ENCODE results near the gene FOXO1. TPM values are rescaled to one million over a fixed set of nuclear protein-coding genes. Genes with fewer than 3 reads are reported as not detected.

The FOXO1 gene
- total and polyA plus RNA-seq, 2 of the 13 experiments (the other 11 are each of a cell fraction or from before 2014, with no cell fraction given): 8.1 to 13.1 TPM

DNA sequence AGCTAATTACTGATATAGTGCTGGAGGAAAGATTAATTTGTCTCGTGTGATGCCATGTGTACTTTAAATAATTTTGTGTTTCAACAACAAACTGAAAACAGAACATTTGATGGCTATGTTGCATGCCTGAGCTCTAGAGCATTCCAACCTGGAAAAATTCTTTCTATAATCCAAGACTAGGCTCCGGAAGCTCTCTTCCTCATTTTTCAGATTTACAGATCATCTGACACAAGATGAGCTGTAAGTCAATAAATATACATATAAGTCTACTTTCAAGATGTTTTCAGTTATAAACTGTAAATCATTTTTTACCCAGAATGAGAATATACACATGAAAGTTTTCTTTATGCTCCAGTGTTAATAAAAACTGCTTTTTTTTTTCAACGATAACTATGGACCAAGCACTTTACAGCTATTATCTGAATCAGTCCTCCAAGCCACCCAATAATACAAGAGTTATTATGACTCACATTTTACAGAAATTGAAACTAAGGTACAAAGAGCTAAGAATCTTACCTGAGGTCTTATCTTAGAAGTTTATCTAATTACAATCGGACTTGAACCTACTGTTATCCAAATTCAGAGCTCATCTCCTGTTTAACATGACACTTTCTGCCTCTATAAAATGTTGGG lies 6.4 kb upstream of the FOXO1 start:
- intact Hi-C loops (cut with micrococcal nuclease; ENCODE audit: unreplicated experiment): no loop called here

More for the DNA sequence above, 6.4 kb upstream of the FOXO1 start:
- no peaks in the 10 kb centered on the region for H3K36me3 ChIP-seq (replicated peaks in 1 of 2; ENCODE audit: control insufficient read depth in 1 of 2, insufficient read depth in 2 of 2, low read length in 2 of 2)
- no peaks in the 10 kb centered on the region for H4K20me1 ChIP-seq (ENCODE audit: insufficient read depth, low read length)
- DNase-seq (ENCODE audit: low spot score) (no peak), FAIRE-seq (no peak), ATAC-seq (no peak)
- peak overlapping the region; percentile 21; the same call in 1 of the 2 replicates for H3K4me2 ChIP-seq (ENCODE audit: low read depth, low read length)
- H3K9ac ChIP-seq (ENCODE audit: insufficient read depth, low read depth, low read length): no peak overlapping the region
- BruUV-seq (replicated peaks): no TSS peak
- H3K27me3 ChIP-seq (ENCODE audit: control insufficient read depth in 1 of 2, insufficient read depth in 2 of 2, low read length in 2 of 2): no peaks in the 10 kb centered on the region
- 28% methylated on average over 4 of the region's 4 CpGs for WGBS (ENCODE audit: low lambda C conversion rate)
- in situ Hi-C loops (cut with HindIII; ENCODE audit: extremely low pct_ligation_motif_present, low pct_unique_long_range_greater_than_20kb): no loop called here
- peaks cover 48% of the 10 kb centered on the region for H3K4me1 ChIP-seq (ENCODE audit: insufficient read depth, low read length)
- no peak for TF ChIP-seq KLF12 (CRISPR knock-in tag; IDR thresholded peaks at IDR 0.05; ENCODE audit: borderline replicate concordance)
- TF ChIP-seq SYNCRIP (IDR thresholded peaks at IDR 0.05; ENCODE audit: insufficient read depth, low read depth, low read length): no peak
- no peak for TF ChIP-seq ZKSCAN8 (CRISPR knock-in tag; IDR thresholded peaks at IDR 0.05; ENCODE audit: borderline replicate concordance)
- TF ChIP-seq GATA4 (IDR thresholded peaks at IDR 0.05; ENCODE audit: borderline replicate concordance, low read depth): no peak
- TF ChIP-seq WIZ (CRISPR knock-in tag; IDR thresholded peaks at IDR 0.05): no peak
- no peak for TF ChIP-seq EED (CRISPR knock-in tag; IDR thresholded peaks at IDR 0.05)
- no peak for TF ChIP-seq SP5 (CRISPR knock-in tag; IDR thresholded peaks at IDR 0.05; ENCODE audit: borderline replicate concordance, low read depth)
- no peak for TF ChIP-seq TMF1 (CRISPR knock-in tag; IDR thresholded peaks at IDR 0.05; ENCODE audit: low read depth)
- TF ChIP-seq MEIS1 (CRISPR knock-in tag; IDR thresholded peaks at IDR 0.05; ENCODE audit: borderline replicate concordance): no peak
- TF ChIP-seq ZNF614 (CRISPR knock-in tag; IDR thresholded peaks at IDR 0.05; ENCODE audit: borderline replicate concordance): no peak
- TF ChIP-seq, protein P1, sequence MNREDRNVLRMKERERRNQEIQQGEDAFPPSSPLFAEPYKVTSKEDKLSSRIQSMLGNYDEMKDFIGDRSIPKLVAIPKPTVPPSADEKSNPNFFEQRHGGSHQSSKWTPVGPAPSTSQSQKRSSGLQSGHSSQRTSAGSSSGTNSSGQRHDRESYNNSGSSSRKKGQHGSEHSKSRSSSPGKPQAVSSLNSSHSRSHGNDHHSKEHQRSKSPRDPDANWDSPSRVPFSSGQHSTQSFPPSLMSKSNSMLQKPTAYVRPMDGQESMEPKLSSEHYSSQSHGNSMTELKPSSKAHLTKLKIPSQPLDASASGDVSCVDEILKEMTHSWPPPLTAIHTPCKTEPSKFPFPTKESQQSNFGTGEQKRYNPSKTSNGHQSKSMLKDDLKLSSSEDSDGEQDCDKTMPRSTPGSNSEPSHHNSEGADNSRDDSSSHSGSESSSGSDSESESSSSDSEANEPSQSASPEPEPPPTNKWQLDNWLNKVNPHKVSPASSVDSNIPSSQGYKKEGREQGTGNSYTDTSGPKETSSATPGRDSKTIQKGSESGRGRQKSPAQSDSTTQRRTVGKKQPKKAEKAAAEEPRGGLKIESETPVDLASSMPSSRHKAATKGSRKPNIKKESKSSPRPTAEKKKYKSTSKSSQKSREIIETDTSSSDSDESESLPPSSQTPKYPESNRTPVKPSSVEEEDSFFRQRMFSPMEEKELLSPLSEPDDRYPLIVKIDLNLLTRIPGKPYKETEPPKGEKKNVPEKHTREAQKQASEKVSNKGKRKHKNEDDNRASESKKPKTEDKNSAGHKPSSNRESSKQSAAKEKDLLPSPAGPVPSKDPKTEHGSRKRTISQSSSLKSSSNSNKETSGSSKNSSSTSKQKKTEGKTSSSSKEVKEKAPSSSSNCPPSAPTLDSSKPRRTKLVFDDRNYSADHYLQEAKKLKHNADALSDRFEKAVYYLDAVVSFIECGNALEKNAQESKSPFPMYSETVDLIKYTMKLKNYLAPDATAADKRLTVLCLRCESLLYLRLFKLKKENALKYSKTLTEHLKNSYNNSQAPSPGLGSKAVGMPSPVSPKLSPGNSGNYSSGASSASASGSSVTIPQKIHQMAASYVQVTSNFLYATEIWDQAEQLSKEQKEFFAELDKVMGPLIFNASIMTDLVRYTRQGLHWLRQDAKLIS (CRISPR knock-in tag; IDR thresholded peaks at IDR 0.05): no peak
- TF ChIP-seq MED8 (CRISPR knock-in tag; IDR thresholded peaks at IDR 0.05; ENCODE audit: insufficient replicate concordance): no peak
- H3K79me2 ChIP-seq (ENCODE audit: insufficient read depth, low read length): no peaks in the 10 kb centered on the region
- H3K9me3 ChIP-seq (ENCODE audit: low read length): no peaks in the 10 kb centered on the region
- no peak overlapping the region for H3K27ac ChIP-seq (ENCODE audit: extremely low read length, insufficient read depth, low read length)
- ChIA-PET POLR2A (no interaction called here), CTCF (ENCODE audit: low intra/inter-chr PET ratio, low total read pairs) (no interaction called here)
- H3K4me3 ChIP-seq (replicated peaks in 1 of 3; ENCODE audit: insufficient read depth in 1 of 3, low read depth in 2 of 3, low read length in 3 of 3): no peak overlapping the region
- no peak overlapping the region for H2AFZ ChIP-seq (ENCODE audit: low read length)
